Right lobe of liver (tissue), 4 donors: Measurements from ENCODE around the gene ANO6.

Experiments
- POLR2A ChIP-seq: fragments of 450-650 bp; IDR thresholded peaks from one replicate; pipeline ENCODE4 v1.6.1; 2017; ENCODE audit warnings: antibody characterized with exemption, mild to moderate bottlenecking
- TF ChIP-seq, protein P1 (sequence below), 4 donors: fragments of 200-600 bp in 3 of 4; fragments of 450-650 bp in 1 of 4; IDR thresholded peaks; one replicate each; pipeline versions ENCODE4 v1.5.1 to v1.8.0; 2016 to 2022; ENCODE audit warnings: antibody characterized with exemption in 4 of 4, mild to moderate bottlenecking in 2 of 4
- donor health status: DM: no; HTN: no; CAD: no.
- donor health status: DM: no; HTN: no; CAD: no.
- donor health status: DM: no; HTN: yes; CAD: no.

DNA sequence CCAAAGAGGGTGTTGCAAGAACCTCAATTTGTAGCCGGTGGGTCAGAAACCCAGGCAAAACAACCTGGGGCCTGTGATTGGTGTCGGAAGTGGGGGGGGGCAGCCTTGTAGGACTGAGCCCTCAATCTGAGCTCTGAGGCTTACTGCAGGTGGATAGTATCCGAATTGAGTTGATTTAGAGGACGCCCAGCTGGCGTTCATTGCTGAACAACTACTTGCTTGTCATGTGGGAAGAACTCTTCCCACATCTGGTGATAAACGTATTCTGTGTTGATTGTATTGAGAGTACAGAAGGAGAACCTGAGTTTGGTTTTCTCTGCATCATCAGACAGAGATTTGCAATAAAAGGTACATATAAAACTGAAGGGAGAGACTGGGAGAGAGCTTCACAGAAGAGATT is 5.1 kb downstream of the ANO6 start:
- no peak for TF ChIP-seq POLR2A
- TF ChIP-seq, protein P1, sequence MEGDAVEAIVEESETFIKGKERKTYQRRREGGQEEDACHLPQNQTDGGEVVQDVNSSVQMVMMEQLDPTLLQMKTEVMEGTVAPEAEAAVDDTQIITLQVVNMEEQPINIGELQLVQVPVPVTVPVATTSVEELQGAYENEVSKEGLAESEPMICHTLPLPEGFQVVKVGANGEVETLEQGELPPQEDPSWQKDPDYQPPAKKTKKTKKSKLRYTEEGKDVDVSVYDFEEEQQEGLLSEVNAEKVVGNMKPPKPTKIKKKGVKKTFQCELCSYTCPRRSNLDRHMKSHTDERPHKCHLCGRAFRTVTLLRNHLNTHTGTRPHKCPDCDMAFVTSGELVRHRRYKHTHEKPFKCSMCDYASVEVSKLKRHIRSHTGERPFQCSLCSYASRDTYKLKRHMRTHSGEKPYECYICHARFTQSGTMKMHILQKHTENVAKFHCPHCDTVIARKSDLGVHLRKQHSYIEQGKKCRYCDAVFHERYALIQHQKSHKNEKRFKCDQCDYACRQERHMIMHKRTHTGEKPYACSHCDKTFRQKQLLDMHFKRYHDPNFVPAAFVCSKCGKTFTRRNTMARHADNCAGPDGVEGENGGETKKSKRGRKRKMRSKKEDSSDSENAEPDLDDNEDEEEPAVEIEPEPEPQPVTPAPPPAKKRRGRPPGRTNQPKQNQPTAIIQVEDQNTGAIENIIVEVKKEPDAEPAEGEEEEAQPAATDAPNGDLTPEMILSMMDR (IDR thresholded peaks at IDR 0.05) = no peak
